Activated CD4-positive, alpha-beta memory T cell treated with anti-CD3 and anti-CD28 coated beads for 36 hours (primary cell): ENCODE measurements around the gene PLEKHD1. TPM values are rescaled to one million over a fixed set of nuclear protein-coding genes. Genes with fewer than 3 reads are reported as not detected.

Source experiments
- CTCF ChIA-PET: fragments of 350-600 bp; sonication (Branson Sonifier 250); formaldehyde crosslinking; loops from one replicate; lab custom pipeline; 2021; ENCODE audit warnings: antibody characterized with exemption, inconsistent platforms; lab: Charles Lee
- POLR2A ChIA-PET: fragments of 350-600 bp; sonication (Branson Sonifier 250); formaldehyde crosslinking; loops from one replicate; lab custom pipeline; 2021; ENCODE audit warnings: antibody characterized with exemption; lab: Charles Lee
- DNase-seq: peaks from one replicate; pipeline ENCODE4 v3.0.0-alpha.2; 2020
- H3K27ac Mint-ChIP-seq: one replicate; pipeline ENCODE4 v1.8.0; 2021; ENCODE audit warnings: mixed read lengths
- H3K27me3 Mint-ChIP-seq: one replicate; pipeline ENCODE4 v1.8.0; 2021; ENCODE audit warnings: mixed read lengths
- H3K36me3 Mint-ChIP-seq: one replicate; pipeline ENCODE4 v1.8.0; 2021; ENCODE audit warnings: mixed read lengths
- H3K4me1 Mint-ChIP-seq: one replicate; pipeline ENCODE4 v1.8.0; 2021; ENCODE audit warnings: low read depth, mixed read lengths
- H3K4me3 Mint-ChIP-seq: one replicate; pipeline ENCODE4 v1.8.0; 2021; ENCODE audit warnings: mild to moderate bottlenecking, mixed read lengths
- H3K9me3 Mint-ChIP-seq: one replicate; pipeline ENCODE4 v1.8.0; 2021; ENCODE audit warnings: mixed read lengths
- intact Hi-C: fragments of 100-400 bp; cut with micrococcal nuclease; formaldehyde crosslinking; loops from one replicate; pipeline ENCODE4 v1.15.1; 2023
- total RNA-seq, 2 experiments: library from RNA; stranded (reverse); gene quantifications; one replicate each; pipeline ENCODE4 v1.2.3, GENCODE V29; 2021

The PLEKHD1 gene
- total RNA-seq, 2 experiments from 2014 or later = 0.05 TPM

- Mint-ChIP-seq H3K9me3 (no peaks in the 10 kb centered on the region), H3K27me3 (peaks cover 1% of the 10 kb centered on the region), H3K36me3 (no peaks in the 10 kb centered on the region), H3K4me3 (no peak overlapping the region), H3K27ac (no peak overlapping the region), H3K4me1 (no peaks in the 10 kb centered on the region)
- intact Hi-C loops = no loop called here
- ChIA-PET POLR2A (no interaction called here), CTCF (interaction anchor here (1.3 kb wide), 1 partner anchor 30 kb away, joined by 3 read pairs; no protein-coding TSS in a partner anchor)
- no peak for DNase-seq
These were observed 14.9 kb downstream of the PLEKHD1 start for GRCh38 chr14:69499436-69499835.

- Mint-ChIP-seq H3K9me3 (no peaks in the 10 kb centered on the region), H3K4me1 (no peaks in the 10 kb centered on the region), H3K4me3 (no peak overlapping the region), H3K36me3 (no peaks in the 10 kb centered on the region), H3K27ac (no peak overlapping the region), H3K27me3 (no peaks in the 10 kb centered on the region)
- ChIA-PET POLR2A (no interaction called here), CTCF (interaction anchor here (1.3 kb wide), 1 partner anchor 29 kb away, joined by 3 read pairs; no protein-coding TSS in a partner anchor)
- no peak for DNase-seq
- intact Hi-C loops = no loop called here
These were observed 15.6 kb downstream of the PLEKHD1 start for GRCh38 chr14:69500096-69500495.

- H3K27ac Mint-ChIP-seq = no peak overlapping the region
- no peak for DNase-seq
- H3K27me3 Mint-ChIP-seq = no peaks in the 10 kb centered on the region
- no peaks in the 10 kb centered on the region for H3K4me1 Mint-ChIP-seq
- intact Hi-C loops = no loop called here
- H3K36me3 Mint-ChIP-seq = no peaks in the 10 kb centered on the region
- no peak overlapping the region for H3K4me3 Mint-ChIP-seq
- POLR2A ChIA-PET = no interaction called here
- CTCF ChIA-PET = no interaction called here
- no peaks in the 10 kb centered on the region for H3K9me3 Mint-ChIP-seq
These were observed 16.2 kb downstream of the PLEKHD1 start for GRCh38 chr14:69500736-69501135.

GRCh38 chr14:69501423-69501838 lies 16.9 kb downstream of the PLEKHD1 start:
- intact Hi-C loops = no loop called here
- Mint-ChIP-seq H3K4me3 (no peak overlapping the region), H3K9me3 (no peaks in the 10 kb centered on the region), H3K36me3 (no peaks in the 10 kb centered on the region), H3K27ac (no peak overlapping the region), H3K27me3 (no peaks in the 10 kb centered on the region), H3K4me1 (no peaks in the 10 kb centered on the region)
- POLR2A ChIA-PET = no interaction called here
- no peak for DNase-seq
- CTCF ChIA-PET = no interaction called here

GRCh38 chr14:69504775-69505174 lies 20.2 kb downstream of the PLEKHD1 start:
- Mint-ChIP-seq H3K27ac (no peak overlapping the region), H3K4me3 (no peak overlapping the region), H3K36me3 (no peaks in the 10 kb centered on the region), H3K9me3 (no peaks in the 10 kb centered on the region), H3K27me3 (no peaks in the 10 kb centered on the region), H3K4me1 (no peaks in the 10 kb centered on the region)
- POLR2A ChIA-PET = no interaction called here
- CTCF ChIA-PET = interaction anchor here (0.8 to 2.2 kb wide), 6 partner anchors 23 to 263 kb away, joined by 3 to 4 read pairs (median 3); no protein-coding TSS in a partner anchor
- DNase-seq = no peak
- intact Hi-C loops = no loop called here

- no peaks in the 10 kb centered on the region for H3K36me3 Mint-ChIP-seq
- H3K27ac Mint-ChIP-seq = no peak overlapping the region
- ChIA-PET POLR2A (no interaction called here), CTCF (interaction anchor here (0.6 to 2.2 kb wide), 7 partner anchors 43 to 1893 kb away, joined by 3 to 4 read pairs (median 3); no protein-coding TSS in a partner anchor)
- no peak overlapping the region for H3K4me3 Mint-ChIP-seq
- no peaks in the 10 kb centered on the region for H3K27me3 Mint-ChIP-seq
- no peak for DNase-seq
- H3K4me1 Mint-ChIP-seq = no peaks in the 10 kb centered on the region
- H3K9me3 Mint-ChIP-seq = no peaks in the 10 kb centered on the region
- intact Hi-C loops = no loop called here
These were observed 21.1 kb downstream of the PLEKHD1 start for GRCh38 chr14:69505338-69506240.

GRCh38 chr14:69506241-69506595 lies 21.7 kb downstream of the PLEKHD1 start:
- H3K27me3 Mint-ChIP-seq = no peaks in the 10 kb centered on the region
- ChIA-PET CTCF (interaction anchor here (0.6 to 0.9 kb wide), 2 partner anchors 42 to 1894 kb away, joined by 3 read pairs; no protein-coding TSS in a partner anchor), POLR2A (no interaction called here)
- H3K36me3 Mint-ChIP-seq = no peaks in the 10 kb centered on the region
- intact Hi-C loops = no loop called here
- no peak overlapping the region for H3K27ac Mint-ChIP-seq
- H3K4me1 Mint-ChIP-seq = no peaks in the 10 kb centered on the region
- DNase-seq = no peak
- no peaks in the 10 kb centered on the region for H3K9me3 Mint-ChIP-seq
- no peak overlapping the region for H3K4me3 Mint-ChIP-seq

GRCh38 chr14:69518289-69519101 lies 34.0 kb downstream of the PLEKHD1 start:
- ChIA-PET CTCF (interaction anchor here (0.6 kb wide), 1 partner anchor 119 kb away, joined by 3 read pairs; no protein-coding TSS in a partner anchor), POLR2A (no interaction called here)
- intact Hi-C loops = no loop called here
- Mint-ChIP-seq H3K4me3 (no peak overlapping the region), H3K4me1 (no peaks in the 10 kb centered on the region), H3K27me3 (peaks cover 6% of the 10 kb centered on the region), H3K27ac (no peak overlapping the region), H3K9me3 (peaks cover 4% of the 10 kb centered on the region), H3K36me3 (no peaks in the 10 kb centered on the region)
- DNase-seq = no peak

GRCh38 chr14:69519204-69520100 lies 34.9 kb downstream of the PLEKHD1 start:
- ChIA-PET CTCF (no interaction called here), POLR2A (no interaction called here)
- no peaks in the 10 kb centered on the region for H3K4me1 Mint-ChIP-seq
- H3K27ac Mint-ChIP-seq = no peak overlapping the region
- no peaks in the 10 kb centered on the region for H3K36me3 Mint-ChIP-seq
- intact Hi-C loops = no loop called here
- no peak for DNase-seq
- H3K27me3 Mint-ChIP-seq = peaks cover 6% of the 10 kb centered on the region
- H3K9me3 Mint-ChIP-seq = peaks cover 4% of the 10 kb centered on the region
- no peak overlapping the region for H3K4me3 Mint-ChIP-seq

GRCh38 chr14:69522026-69522425 lies 37.5 kb downstream of the PLEKHD1 start:
- Mint-ChIP-seq H3K9me3 (no peaks in the 10 kb centered on the region), H3K4me1 (no peaks in the 10 kb centered on the region), H3K27me3 (peaks cover 3% of the 10 kb centered on the region), H3K36me3 (no peaks in the 10 kb centered on the region), H3K27ac (no peak overlapping the region), H3K4me3 (no peak overlapping the region)
- intact Hi-C loops = no loop called here
- ChIA-PET CTCF (no interaction called here), POLR2A (no interaction called here)
- DNase-seq = no peak

GRCh38 chr14:69525896-69526295 lies 41.4 kb downstream of the PLEKHD1 start:
- ChIA-PET POLR2A (no interaction called here), CTCF (interaction anchor here (1.6 kb wide), 1 partner anchor 22 kb away, joined by 6 read pairs; no protein-coding TSS in a partner anchor)
- peaks cover 2% of the 10 kb centered on the region for H3K27me3 Mint-ChIP-seq
- no peaks in the 10 kb centered on the region for H3K9me3 Mint-ChIP-seq
- no peaks in the 10 kb centered on the region for H3K4me1 Mint-ChIP-seq
- intact Hi-C loops = no loop called here
- H3K36me3 Mint-ChIP-seq = no peaks in the 10 kb centered on the region
- no peak overlapping the region for H3K4me3 Mint-ChIP-seq
- no peak for DNase-seq
- H3K27ac Mint-ChIP-seq = no peak overlapping the region
